OCI-LY1 (cell line): ENCODE data around the gene SNPH.

Experiments used
- H2AFZ ChIP-seq: fragments of 200-600 bp; sonication (generic), shearing (Covaris generic); 2 replicates; pipeline ENCODE4 v1.6.0; 2014; ENCODE audit warnings: antibody characterized with exemption, mild to moderate bottlenecking, low read length
- H3F3A ChIP-seq: fragments of 200-600 bp; sonication (generic), shearing (Covaris generic); 2 replicates; pipeline ENCODE4 v1.6.0; 2014; ENCODE audit warnings: mild to moderate bottlenecking, antibody characterized with exemption, low read length, moderate library complexity; ENCODE audit not compliant: insufficient read depth
- H3K27ac ChIP-seq: fragments of 200-600 bp; sonication (generic); 2 replicates; pipeline ENCODE4 v1.5.1; 2014; ENCODE audit warnings: low read length, mixed run types, mild to moderate bottlenecking, low read depth; ENCODE audit not compliant: poor library complexity, severe bottlenecking
- H3K27me3 ChIP-seq: fragments of 200-600 bp; sonication (generic); 2 replicates; pipeline ENCODE4 v1.6.0; 2014; ENCODE audit warnings: antibody characterized with exemption, mild to moderate bottlenecking, low read length, moderate library complexity; ENCODE audit not compliant: insufficient read depth
- H3K36me3 ChIP-seq: fragments of 200-600 bp; sonication (generic); 2 replicates; pipeline ENCODE4 v1.6.1; 2014; ENCODE audit warnings: mild to moderate bottlenecking, antibody characterized with exemption, low read length, moderate library complexity, mixed read lengths; ENCODE audit not compliant: insufficient read depth
- H3K4me1 ChIP-seq: fragments of 200-600 bp; sonication (generic); 2 replicates; pipeline ENCODE4 v1.5.1; 2014; ENCODE audit warnings: mild to moderate bottlenecking, low read length, moderate library complexity; ENCODE audit not compliant: insufficient read depth, severe bottlenecking
- H3K4me2 ChIP-seq: fragments of 200-600 bp; sonication (generic), shearing (Covaris generic); 2 replicates; pipeline ENCODE4 v1.6.1; 2014; ENCODE audit warnings: low read length
- H3K4me3 ChIP-seq: fragments of 200-600 bp; sonication (generic); 2 replicates; pipeline ENCODE4 v1.5.1; 2014; ENCODE audit warnings: low read length, low read depth, mild to moderate bottlenecking, mixed read lengths; ENCODE audit not compliant: poor library complexity, severe bottlenecking
- H3K79me2 ChIP-seq: fragments of 200-600 bp; shearing (Covaris generic); 2 replicates; pipeline ENCODE4 v1.6.1; 2016; ENCODE audit warnings: mixed run types, low read length, mixed read lengths; ENCODE audit not compliant: insufficient read depth
- H3K9ac ChIP-seq: fragments of 200-600 bp; sonication (generic), shearing (Covaris generic); 2 replicates; pipeline ENCODE4 v1.6.1; 2014; ENCODE audit warnings: mild to moderate bottlenecking, low read length, mixed read lengths
- H3K9me2 ChIP-seq: fragments of 200-600 bp; sonication (generic), shearing (Covaris generic); 2 replicates; pipeline ENCODE4 v1.6.1; 2014; ENCODE audit warnings: low read depth, mild to moderate bottlenecking, low read length, mixed read lengths
- H3K9me3 ChIP-seq: fragments of 200-600 bp; shearing (Covaris generic); 2 replicates; pipeline ENCODE4 v1.6.1; 2014; ENCODE audit warnings: low read length, mixed read lengths
- H4K20me1 ChIP-seq: fragments of 200-600 bp; sonication (generic), shearing (Covaris generic); 2 replicates; pipeline ENCODE4 v1.6.0; 2016; ENCODE audit warnings: mild to moderate bottlenecking, low read length; ENCODE audit not compliant: insufficient read depth
- EZH2 ChIP-seq: fragments of 200-600 bp; sonication (generic), shearing (Covaris generic); IDR thresholded peaks from 2 replicates; pipeline ENCODE4 v1.8.0; 2017; ENCODE audit warnings: borderline replicate concordance, mixed run types, mild to moderate bottlenecking, antibody characterized with exemption, low read length, moderate library complexity, mixed read lengths
- TF ChIP-seq, protein P1 (sequence below): fragments of 200-600 bp; sonication (generic), shearing (Covaris generic); IDR thresholded peaks from 2 replicates; pipeline ENCODE4 v1.5.1; 2017; ENCODE audit warnings: mild to moderate bottlenecking, antibody characterized with exemption, low read length, moderate library complexity, mixed read lengths

Gene SNPH

GRCh38 chr20:1308067-1308701 lies 42.1 kb downstream of the SNPH start:
- Histone ChIP-seq H3K36me3 (no peaks in the 10 kb centered on the region), H3K9ac (no peak overlapping the region), H3F3A (no peaks in the 10 kb centered on the region), H4K20me1 (no peaks in the 10 kb centered on the region), H3K4me3 (no peak overlapping the region), H3K4me1 (no peaks in the 10 kb centered on the region), H2AFZ (no peak overlapping the region), H3K9me2 (no peaks in the 10 kb centered on the region), H3K9me3 (no peaks in the 10 kb centered on the region), H3K4me2 (no peak overlapping the region), H3K27me3 (peaks cover 5% of the 10 kb centered on the region; the same call in 1 of the 2 replicates), H3K27ac (no peak overlapping the region), H3K79me2 (no peaks in the 10 kb centered on the region)
- TF ChIP-seq, protein P1, sequence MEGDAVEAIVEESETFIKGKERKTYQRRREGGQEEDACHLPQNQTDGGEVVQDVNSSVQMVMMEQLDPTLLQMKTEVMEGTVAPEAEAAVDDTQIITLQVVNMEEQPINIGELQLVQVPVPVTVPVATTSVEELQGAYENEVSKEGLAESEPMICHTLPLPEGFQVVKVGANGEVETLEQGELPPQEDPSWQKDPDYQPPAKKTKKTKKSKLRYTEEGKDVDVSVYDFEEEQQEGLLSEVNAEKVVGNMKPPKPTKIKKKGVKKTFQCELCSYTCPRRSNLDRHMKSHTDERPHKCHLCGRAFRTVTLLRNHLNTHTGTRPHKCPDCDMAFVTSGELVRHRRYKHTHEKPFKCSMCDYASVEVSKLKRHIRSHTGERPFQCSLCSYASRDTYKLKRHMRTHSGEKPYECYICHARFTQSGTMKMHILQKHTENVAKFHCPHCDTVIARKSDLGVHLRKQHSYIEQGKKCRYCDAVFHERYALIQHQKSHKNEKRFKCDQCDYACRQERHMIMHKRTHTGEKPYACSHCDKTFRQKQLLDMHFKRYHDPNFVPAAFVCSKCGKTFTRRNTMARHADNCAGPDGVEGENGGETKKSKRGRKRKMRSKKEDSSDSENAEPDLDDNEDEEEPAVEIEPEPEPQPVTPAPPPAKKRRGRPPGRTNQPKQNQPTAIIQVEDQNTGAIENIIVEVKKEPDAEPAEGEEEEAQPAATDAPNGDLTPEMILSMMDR, result no peak
- TF ChIP-seq EZH2, result no peak

DNA sequence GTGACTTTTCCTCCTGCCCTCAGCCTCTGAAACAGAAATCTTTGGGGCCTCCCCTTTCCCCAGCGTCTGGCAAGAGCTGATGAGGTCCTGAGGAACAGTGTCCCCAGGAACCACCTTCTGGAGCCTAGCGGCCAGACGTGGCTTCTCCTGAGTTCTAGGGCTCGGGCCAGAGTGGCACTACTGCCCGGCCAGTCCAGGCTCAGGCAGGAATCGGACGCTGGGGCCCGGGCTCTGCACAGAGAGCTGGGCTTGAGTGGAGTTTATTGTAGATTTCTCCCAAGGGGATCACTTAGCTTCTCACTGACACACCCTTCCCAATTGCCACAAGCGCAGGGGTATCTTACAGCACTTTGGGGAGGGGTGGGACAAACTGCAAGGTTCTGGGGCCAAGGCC lies 42.6 kb downstream of the SNPH start:
- H3K27me3 ChIP-seq, result peaks cover 5% of the 10 kb centered on the region; the same call in 1 of the 2 replicates
- no peak overlapping the region for H3K9ac ChIP-seq
- TF ChIP-seq EZH2, result no peak
- no peaks in the 10 kb centered on the region for H4K20me1 ChIP-seq
- H3K27ac ChIP-seq, result no peak overlapping the region
- H3K4me2 ChIP-seq, result no peak overlapping the region
- H3K9me2 ChIP-seq, result no peaks in the 10 kb centered on the region
- H3K79me2 ChIP-seq, result no peaks in the 10 kb centered on the region
- no peaks in the 10 kb centered on the region for H3K4me1 ChIP-seq
- no peaks in the 10 kb centered on the region for H3K36me3 ChIP-seq
- no peaks in the 10 kb centered on the region for H3K9me3 ChIP-seq
- H3K4me3 ChIP-seq, result no peak overlapping the region
- no peak overlapping the region for H2AFZ ChIP-seq
- H3F3A ChIP-seq, result no peaks in the 10 kb centered on the region

- Histone ChIP-seq H4K20me1 (no peaks in the 10 kb centered on the region), H3K4me1 (no peaks in the 10 kb centered on the region), H2AFZ (no peak overlapping the region), H3K9me3 (no peaks in the 10 kb centered on the region), H3K36me3 (no peaks in the 10 kb centered on the region), H3F3A (no peaks in the 10 kb centered on the region), H3K27ac (no peak overlapping the region), H3K9me2 (no peaks in the 10 kb centered on the region), H3K4me2 (no peak overlapping the region), H3K79me2 (no peaks in the 10 kb centered on the region), H3K4me3 (no peak overlapping the region), H3K27me3 (peaks cover 5% of the 10 kb centered on the region; the same call in 1 of the 2 replicates), H3K9ac (no peak overlapping the region)
- no peak for TF ChIP-seq EZH2
- TF ChIP-seq, protein P1, result no peak
Observed at GRCh38 chr20:1309439-1309847, 43.3 kb downstream of the SNPH start.

- no peaks in the 10 kb centered on the region for H3K9me2 ChIP-seq
- H3K27me3 ChIP-seq, result peaks cover 5% of the 10 kb centered on the region; the same call in 1 of the 2 replicates
- H3K79me2 ChIP-seq, result no peaks in the 10 kb centered on the region
- no peak overlapping the region for H3K9ac ChIP-seq
- no peaks in the 10 kb centered on the region for H3K36me3 ChIP-seq
- H3K4me3 ChIP-seq, result no peak overlapping the region
- H3K4me1 ChIP-seq, result no peaks in the 10 kb centered on the region
- no peak for TF ChIP-seq EZH2
- H3K27ac ChIP-seq, result no peak overlapping the region
- no peaks in the 10 kb centered on the region for H3K9me3 ChIP-seq
- H3F3A ChIP-seq, result no peaks in the 10 kb centered on the region
- no peak overlapping the region for H2AFZ ChIP-seq
- H3K4me2 ChIP-seq, result no peak overlapping the region
- no peaks in the 10 kb centered on the region for H4K20me1 ChIP-seq
Observed at GRCh38 chr20:1310071-1310470, 44.0 kb downstream of the SNPH start.
